HG03571 (cell line): Measurements from ENCODE around the gene NDE1.
"Not testable (repeated sequence)": the region's sequence is repeated elsewhere in the genome, so short reads cannot be mapped to it uniquely, and the experiment has no call there.

Experiments
- ATAC-seq: cut with Tn5 transposase; IDR thresholded peaks from one replicate; pipeline ENCODE4 v1.9.1; 2021; ENCODE audit not compliant: unreplicated experiment

The NDE1 gene

DNA sequence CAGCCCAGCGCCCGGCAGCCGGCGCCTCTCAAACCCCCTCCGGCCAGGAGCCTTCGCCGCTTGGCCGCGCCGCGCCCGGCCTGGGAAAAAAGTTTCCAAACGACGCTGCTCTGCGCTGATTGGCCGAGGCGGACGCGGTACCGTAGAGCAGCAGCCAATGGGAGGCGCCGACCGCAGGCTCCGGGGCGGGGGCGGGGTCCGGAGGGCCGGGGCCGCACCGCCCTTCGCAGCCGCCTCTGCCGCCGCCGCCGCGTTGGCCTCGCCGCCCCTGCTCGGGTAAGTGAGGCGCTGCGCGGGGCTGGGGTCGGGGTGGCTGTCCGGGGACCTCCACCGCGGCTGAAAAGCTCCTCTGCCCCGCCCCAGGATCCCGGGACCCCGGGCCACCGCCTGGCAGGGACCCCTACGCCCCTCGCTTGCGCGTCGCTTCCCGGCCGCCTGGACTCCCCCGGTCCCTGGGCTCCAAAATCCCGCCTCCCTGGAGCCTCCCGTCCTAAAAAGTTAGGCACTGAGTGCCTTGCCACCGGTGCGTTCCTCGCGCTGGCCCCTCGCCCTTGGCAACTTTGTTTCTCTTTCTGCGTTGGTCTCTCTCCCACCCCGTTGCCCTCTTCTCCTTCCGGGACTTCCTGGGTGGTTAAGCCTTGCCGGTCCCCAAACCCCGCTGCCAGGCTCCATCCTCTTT lies at the start of gene NDE1:
Gene NDE1 (plus strand): TSS at position 227 of the 679 bp plus-strand sequence. CDS start 14,534 bp downstream, outside the sequence.
- peak; percentile 80 for ATAC-seq

- no peak for ATAC-seq
These were observed 48.7 kb upstream of the NDE1 start for GRCh38 chr16:15601212-15601879.

DNA sequence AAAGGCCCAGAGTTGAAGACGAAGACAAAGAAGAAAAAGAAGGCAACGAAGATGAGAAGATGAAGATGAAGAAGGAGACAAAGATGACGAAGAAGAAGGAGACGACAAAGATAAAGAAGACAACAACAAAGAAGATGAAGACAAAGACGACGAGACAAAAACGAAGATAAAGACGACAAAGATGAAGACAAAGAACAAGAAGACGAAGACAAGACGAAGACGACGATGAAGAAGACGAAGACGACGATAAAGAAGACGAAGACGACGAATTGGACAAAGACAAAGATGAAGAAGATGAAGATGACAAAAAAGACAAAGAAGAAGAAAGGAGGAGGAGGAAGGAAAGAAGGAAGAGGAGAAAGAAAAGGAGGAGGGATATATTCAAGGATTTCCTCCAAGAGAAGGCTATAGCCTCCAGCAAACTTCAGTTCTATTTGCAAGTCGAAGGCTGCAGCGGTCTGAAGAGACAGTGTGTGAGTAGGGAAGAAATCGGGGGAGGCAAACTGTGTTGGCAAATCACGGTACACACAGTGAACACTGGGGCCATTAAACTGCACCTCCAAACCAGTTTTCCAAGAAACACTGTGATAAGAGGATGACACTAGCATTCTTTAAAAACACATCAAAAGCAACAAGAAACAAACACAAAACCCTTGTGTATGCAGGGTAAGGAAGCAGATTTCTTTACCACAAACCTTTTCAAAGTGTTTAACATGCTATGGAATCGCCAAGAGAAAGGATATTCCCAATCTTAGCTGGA lies 47.6 kb upstream of the NDE1 start:
- no peak for ATAC-seq

GRCh38 chr16:15604460-15605440 lies 45.3 kb upstream of the NDE1 start:
- ATAC-seq: no peak

GRCh38 chr16:15605839-15606517 lies 44.1 kb upstream of the NDE1 start:
- ATAC-seq: no peak

DNA sequence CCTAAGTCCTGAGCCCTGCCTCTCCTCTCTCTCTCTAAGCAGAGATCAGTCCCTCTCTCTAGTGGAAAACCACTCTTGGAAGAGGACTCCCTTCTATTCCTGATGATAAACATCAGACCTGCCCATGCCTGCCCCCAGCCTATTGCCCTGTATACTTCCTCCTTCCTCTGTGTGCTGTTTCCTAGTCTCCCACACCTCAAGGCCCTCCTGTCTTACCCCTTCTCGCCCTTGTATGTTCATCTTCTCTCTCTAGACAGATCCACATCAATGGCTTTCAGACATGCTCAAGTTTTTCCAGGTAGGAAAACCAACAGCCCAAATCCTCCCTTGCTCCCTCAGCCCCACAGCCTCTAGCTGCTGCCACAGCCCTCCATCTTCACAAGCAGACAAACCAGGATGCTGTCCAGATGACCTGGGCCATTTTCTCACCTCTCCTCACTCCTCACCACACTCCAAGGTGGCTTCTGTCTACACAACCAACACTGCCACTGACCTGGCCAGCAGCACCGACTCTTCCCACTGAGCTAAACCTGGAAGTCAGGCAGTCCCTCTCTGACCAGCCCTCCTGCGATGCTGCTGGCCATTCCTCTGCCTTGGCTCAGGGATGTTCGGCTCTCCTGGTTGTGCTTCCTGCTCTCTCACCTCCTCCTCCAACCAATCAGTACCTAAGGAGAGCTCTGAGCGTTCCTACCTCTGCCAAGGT lies 43.4 kb upstream of the NDE1 start:
- ATAC-seq: no peak

DNA sequence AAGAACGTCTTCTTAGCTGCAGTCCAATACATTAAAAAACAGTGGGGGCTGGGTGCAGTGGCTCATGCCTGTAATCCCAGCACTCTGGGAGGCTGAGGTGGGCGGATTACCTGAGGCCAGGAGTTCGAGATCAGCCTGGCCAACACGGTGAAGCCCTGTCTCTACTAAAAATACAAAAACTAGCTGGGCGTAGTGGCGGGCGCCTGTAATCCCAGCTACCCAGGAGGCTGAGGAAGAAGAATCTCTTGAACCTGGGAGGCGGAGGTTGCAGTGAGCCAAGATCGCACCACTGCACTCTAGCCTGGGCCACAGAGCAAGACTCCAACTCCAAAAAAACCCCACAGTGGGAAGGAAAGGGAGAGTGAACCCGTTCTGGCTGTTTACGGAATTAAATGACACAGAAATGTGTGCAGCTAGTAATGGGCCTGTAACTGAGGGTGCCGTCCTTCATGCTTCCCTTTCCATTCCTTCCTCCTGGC lies 42.8 kb upstream of the NDE1 start:
- ATAC-seq: not testable (repeated sequence)

DNA sequence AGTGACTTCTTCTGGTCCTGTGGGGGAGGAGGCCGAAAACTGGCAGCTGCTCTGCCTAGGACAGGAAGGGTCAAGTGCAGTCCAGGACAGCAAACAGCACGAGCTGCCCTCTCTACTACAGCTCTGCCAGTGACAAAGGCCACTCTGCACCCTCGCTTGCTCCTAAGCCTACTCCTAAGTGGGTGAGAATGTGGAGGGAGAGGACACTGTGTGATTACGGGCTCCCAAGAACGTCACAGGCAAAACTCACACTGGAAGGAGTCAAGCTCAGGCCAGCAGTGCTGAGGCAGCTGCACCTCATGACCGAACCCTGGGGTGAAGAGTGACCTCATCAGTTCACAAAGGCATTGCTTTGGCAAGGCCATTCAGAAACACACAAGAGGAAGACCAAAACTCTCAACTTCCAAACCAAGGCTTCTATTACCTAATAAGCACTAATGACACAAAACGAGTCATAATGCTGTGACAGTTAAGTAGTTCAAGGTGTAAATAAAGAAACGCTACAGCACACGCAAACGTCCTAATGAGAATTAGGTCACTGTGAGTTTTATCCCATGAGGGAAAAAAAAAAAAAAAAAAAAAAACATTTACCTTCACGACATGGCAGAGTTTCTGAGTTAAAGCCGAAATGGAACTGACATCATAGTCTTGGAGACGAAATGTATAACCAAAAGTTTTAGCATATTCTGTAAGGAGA lies 42.2 kb upstream of the NDE1 start:
- ATAC-seq: no peak

- no peak for ATAC-seq
These were observed 41.4 kb upstream of the NDE1 start for GRCh38 chr16:15608398-15609285.

DNA sequence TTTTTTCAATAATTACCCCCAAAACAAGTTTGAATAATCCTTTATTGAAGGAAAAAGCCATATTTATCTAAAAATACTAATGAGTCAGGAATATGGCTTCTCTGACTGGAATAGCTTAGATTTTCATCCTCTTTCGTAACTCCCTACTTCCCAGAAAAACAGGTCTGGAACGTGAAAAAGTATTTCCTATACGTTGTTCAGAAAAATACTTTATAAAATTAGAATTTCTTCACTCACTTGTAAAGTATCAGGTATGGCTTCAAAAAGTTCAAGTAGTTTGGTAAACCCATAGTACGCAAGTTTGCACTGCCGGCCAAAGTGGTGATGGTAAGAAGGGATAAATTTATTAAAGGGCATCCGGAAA lies 40.8 kb upstream of the NDE1 start:
- no peak for ATAC-seq

- ATAC-seq: no peak
These were observed 39.6 kb upstream of the NDE1 start for GRCh38 chr16:15610369-15610871.

DNA sequence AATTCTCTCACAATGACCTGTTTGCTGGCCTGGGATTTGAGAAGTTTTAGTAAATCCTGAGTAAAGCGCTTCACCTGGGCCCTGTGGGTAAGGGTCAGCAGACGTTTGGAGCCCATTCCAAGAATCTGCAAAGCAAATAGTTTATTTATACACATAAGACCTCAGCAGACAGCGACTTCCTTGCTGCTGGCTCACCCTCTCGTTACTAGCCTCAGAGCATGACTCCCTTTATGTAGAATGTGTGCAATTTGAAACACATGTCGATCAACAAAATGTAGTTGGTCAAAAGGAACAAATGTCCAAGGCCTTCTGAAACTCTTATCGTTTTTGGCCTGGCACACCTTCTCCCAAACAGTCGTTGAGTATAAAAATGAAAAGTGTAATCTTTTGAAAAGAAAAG lies 38.4 kb upstream of the NDE1 start:
- ATAC-seq: no peak

DNA sequence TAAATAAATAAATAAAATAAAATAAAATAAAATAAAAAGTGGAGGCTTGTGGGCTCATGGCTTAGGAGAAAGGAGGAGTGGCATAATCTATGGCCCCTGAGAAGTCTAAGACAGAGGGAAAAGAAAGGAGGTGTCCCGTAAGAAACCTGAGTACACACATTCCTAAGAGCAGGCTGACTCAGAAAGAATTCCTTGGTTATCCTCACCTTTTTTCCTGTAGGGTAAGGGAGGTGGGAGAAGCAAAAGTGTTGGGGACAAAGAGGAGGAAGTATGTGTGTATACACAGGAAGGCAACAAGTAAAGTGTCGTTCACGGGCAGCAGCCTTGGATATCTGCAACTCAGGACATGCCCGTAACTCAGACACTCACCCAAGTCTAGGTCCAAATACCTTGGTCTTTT lies 36.4 kb upstream of the NDE1 start:
- no peak for ATAC-seq

DNA sequence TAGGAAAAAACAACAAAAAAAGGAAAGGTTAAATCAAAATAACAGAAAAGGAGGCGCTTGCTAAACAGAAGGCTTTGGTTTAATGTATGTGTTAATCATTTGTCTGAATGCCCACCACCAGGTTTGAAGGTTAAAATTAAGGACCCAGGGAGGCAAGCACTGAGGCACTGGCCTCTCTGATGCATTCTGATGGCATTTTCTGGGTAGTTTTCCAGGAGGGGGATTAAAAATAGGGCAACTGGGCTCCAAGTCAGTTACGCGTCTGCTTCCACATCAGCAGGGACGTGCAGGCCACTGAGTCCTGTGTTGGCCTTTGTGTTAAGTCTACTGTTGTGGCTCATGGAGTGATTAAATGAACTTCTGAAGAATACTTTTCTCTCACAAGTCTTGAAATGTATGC lies 34.0 kb upstream of the NDE1 start:
- ATAC-seq: no peak

- ATAC-seq: no peak
These were observed 33.4 kb upstream of the NDE1 start for GRCh38 chr16:15616475-15617165.

- ATAC-seq: no peak
These were observed 32.1 kb upstream of the NDE1 start for GRCh38 chr16:15617901-15618300.

DNA sequence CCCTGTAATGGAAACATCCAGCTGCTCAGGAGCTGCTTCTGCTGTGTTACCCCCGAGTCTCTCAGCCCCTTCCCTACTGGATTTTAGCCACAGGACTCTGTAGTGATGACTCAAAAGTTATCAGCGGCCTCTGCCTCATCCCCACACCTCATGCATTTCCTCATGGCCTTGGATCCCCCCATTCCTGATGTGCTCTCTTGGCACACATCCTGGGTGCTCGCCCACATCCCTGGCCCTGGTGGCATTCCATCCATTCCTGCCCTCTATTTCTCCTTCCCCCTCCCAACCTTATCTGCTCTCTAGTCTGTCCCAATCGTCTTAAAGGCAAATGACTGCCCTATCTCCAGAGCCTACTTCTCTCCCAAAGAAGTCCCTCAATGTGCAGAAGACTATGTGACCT lies 31.7 kb upstream of the NDE1 start:
- ATAC-seq: no peak
